Thyroid gland (tissue), 4 donors: Measurements from ENCODE around the gene ELFN1. TPM values are rescaled to one million over a fixed set of nuclear protein-coding genes. Genes with fewer than 3 reads are reported as not detected.

ENCODE experiments used
- DNase-seq, 2 donors: peaks; one replicate each; pipeline ENCODE4 v3.0.0-alpha.2; 2019
- H3K27ac ChIP-seq, 3 donors: fragments of 200-600 bp; sonication (generic); 1 replicate in 2 of 3; 2 replicates in 1 of 3; pipeline ENCODE4 v1.5.1; 2016 to 2019; ENCODE audit warnings: mild to moderate bottlenecking in 1 of 3, moderate library complexity in 1 of 3
- H3K27me3 ChIP-seq: fragments of 200-600 bp; sonication (generic); one replicate; pipeline ENCODE4 v1.5.1; 2019
- H3K36me3 ChIP-seq, 2 donors: fragments of 200-600 bp; sonication (generic); one replicate each; pipeline ENCODE4 v1.5.1; 2016 to 2019
- H3K4me1 ChIP-seq, 2 donors: fragments of 200-600 bp; sonication (generic); one replicate each; pipeline ENCODE4 v1.5.1; 2017 to 2019
- H3K4me3 ChIP-seq, 3 donors: fragments of 200-600 bp; sonication (generic); replicated peaks in 1 of 3; 1 replicate in 2 of 3; 2 replicates in 1 of 3; pipeline ENCODE4 v1.5.1; 2016; ENCODE audit warnings: mild to moderate bottlenecking in 1 of 3
- H3K9me3 ChIP-seq: fragments of 200-600 bp; sonication (generic); one replicate; pipeline ENCODE4 v1.5.1; 2017
- CTCF ChIP-seq, 6 experiments: fragments of 200-600 bp in 3 of 6; fragments of 450-650 bp in 3 of 6; sonication (generic) in 3 of 6; IDR thresholded peaks; one replicate each; pipeline ENCODE4 v1.5.1; 2016 to 2019; ENCODE audit warnings: antibody characterized with exemption in 6 of 6, mild to moderate bottlenecking in 2 of 6, inconsistent platforms in 1 of 6, moderate library complexity in 1 of 6
- POLR2A ChIP-seq, 2 donors: fragments of 450-650 bp; IDR thresholded peaks; one replicate each; pipeline ENCODE4 v1.6.1; 2017; ENCODE audit warnings: antibody characterized with exemption in 2 of 2, mild to moderate bottlenecking in 2 of 2, moderate library complexity in 1 of 2
- WGBS, 2 donors: methylation state at CpG; one replicate each; pipeline ENCODE4 v1.1.5; 2017; 5-methylcytosine and 5-hydroxymethylcytosine counted together
- intact Hi-C: fragments of 100-400 bp; cut with DNase I; formaldehyde crosslinking; loops from one replicate; pipeline ENCODE4 v1.15.1; 2023
- total RNA-seq, 4 donors: library from RNA; depleted of rRNA; stranded (reverse); fragments of >200 nt; gene quantifications; one replicate each; pipeline ENCODE4 v1.2.3, GENCODE V29; 2016

ELFN1 gene
- total RNA-seq, 4 donors from 2014 or later, result 0.11 to 0.96 (median 0.54) TPM

GRCh38 chr7:1741751-1742554, 71.9 kb downstream of the ELFN1 start:
- Histone ChIP-seq H3K36me3 (no peaks in the 10 kb centered on the region), H3K4me1 (no peaks in the 10 kb centered on the region), H3K9me3 (no peaks in the 10 kb centered on the region), H3K27ac (no peak overlapping the region), H3K4me3 (no peak overlapping the region), H3K27me3 (no peaks in the 10 kb centered on the region)
- TF ChIP-seq POLR2A (IDR thresholded peaks at IDR 0.05), result no peak
- no peak for TF ChIP-seq CTCF (IDR thresholded peaks at IDR 0.05)
- 83% methylated on average over 13 to 28 of the region's 33 CpGs for whole genome bisulfite sequencing, 2 donors
- intact Hi-C loops, result no loop called here
- no peak for DNase-seq

- intact Hi-C loops, result no loop called here
- Histone ChIP-seq H3K4me3 (no peak overlapping the region), H3K27ac (no peak overlapping the region), H3K36me3 (no peaks in the 10 kb centered on the region), H3K4me1 (no peaks in the 10 kb centered on the region), H3K27me3 (no peaks in the 10 kb centered on the region), H3K9me3 (no peaks in the 10 kb centered on the region)
- peak; percentile 40 to 44 for DNase-seq
- WGBS, 2 donors, result 26 to 33% methylated on average over 17 to 24 of the region's 28 CpGs
- TF ChIP-seq POLR2A (IDR thresholded peaks at IDR 0.05), result no peak
- no peak for TF ChIP-seq CTCF (IDR thresholded peaks at IDR 0.05)
Measured at GRCh38 chr7:1742555-1743303, 72.7 kb downstream of the ELFN1 start.

GRCh38 chr7:1743481-1744230, 73.6 kb downstream of the ELFN1 start:
- Histone ChIP-seq H3K27me3 (no peaks in the 10 kb centered on the region), H3K4me3 (no peak overlapping the region), H3K36me3 (no peaks in the 10 kb centered on the region), H3K27ac (no peak overlapping the region), H3K4me1 (no peaks in the 10 kb centered on the region), H3K9me3 (no peaks in the 10 kb centered on the region)
- WGBS, 2 donors, result 82 to 86% methylated on average over 14 to 19 of the region's 37 CpGs
- TF ChIP-seq CTCF (IDR thresholded peaks at IDR 0.05) (no peak), POLR2A (IDR thresholded peaks at IDR 0.05) (no peak)
- intact Hi-C loops, result no loop called here
- DNase-seq, result no peak

- Histone ChIP-seq H3K9me3 (no peaks in the 10 kb centered on the region), H3K27ac (no peak overlapping the region), H3K27me3 (no peaks in the 10 kb centered on the region), H3K4me3 (no peak overlapping the region), H3K36me3 (no peaks in the 10 kb centered on the region), H3K4me1 (peaks cover 0 to 5% of the 10 kb centered on the region in 2 donors)
- WGBS, 2 donors, result 96 to 98% methylated on average over 17 to 39 of the region's 56 CpGs
- TF ChIP-seq CTCF (IDR thresholded peaks at IDR 0.05) (no peak), POLR2A (IDR thresholded peaks at IDR 0.05) (no peak)
- no peak for DNase-seq
- intact Hi-C loops, result no loop called here
Measured at GRCh38 chr7:1744296-1745017, 74.4 kb downstream of the ELFN1 start.
